NB4 (cell line): Measurements from ENCODE around the gene VSX2.

Experiments used
- DNase-seq: peaks from one replicate; pipeline ENCODE4 v3.0.0; 2010; ENCODE audit warnings: low read depth
- H3K4me3 ChIP-seq: one replicate; pipeline ENCODE4 v1.5.1; 2011; ENCODE audit warnings: mild to moderate bottlenecking, low read depth, low read length, moderate library complexity
- CTCF ChIP-seq: IDR thresholded peaks from one replicate; pipeline ENCODE4 v1.5.1; 2012; ENCODE audit warnings: low read depth, low read length
- MAX ChIP-seq: IDR thresholded peaks from 2 replicates; pipeline ENCODE4 v1.6.1; 2011; ENCODE audit warnings: low read depth, low read length
- MYC ChIP-seq: IDR thresholded peaks from 2 replicates; pipeline ENCODE4 v1.6.1; 2011; ENCODE audit warnings: low read depth, low read length
- POLR2A ChIP-seq: IDR thresholded peaks from 2 replicates; pipeline ENCODE4 v1.6.1; 2011; ENCODE audit warnings: mild to moderate bottlenecking; ENCODE audit not compliant: insufficient read length; ENCODE audit errors: extremely low read depth

The VSX2 gene

GRCh38 chr14:74249433-74250375, 10.5 kb downstream of the VSX2 start:
- no peak for DNase-seq
- H3K4me3 ChIP-seq = no peak overlapping the region
- no peak for TF ChIP-seq CTCF

GRCh38 chr14:74255281-74255680, 16.0 kb downstream of the VSX2 start:
- DNase-seq = no peak
- TF ChIP-seq MAX (no peak), CTCF (no peak), POLR2A (no peak), MYC (no peak)
- H3K4me3 ChIP-seq = no peak overlapping the region

GRCh38 chr14:74257078-74257940, 18.1 kb downstream of the VSX2 start:
- TF ChIP-seq CTCF (peak; percentile 62), MYC (no peak)
- peak overlapping the region; percentile 42 for H3K4me3 ChIP-seq
- peak; percentile 57 for DNase-seq

- no peak for TF ChIP-seq MYC
- no peak for TF ChIP-seq CTCF
- TF ChIP-seq MAX = no peak
- TF ChIP-seq POLR2A = no peak
- H3K4me3 ChIP-seq = peak overlapping the region; percentile 42
- DNase-seq = no peak
These were observed 18.9 kb downstream of the VSX2 start for GRCh38 chr14:74257941-74258763.

GRCh38 chr14:74258764-74259035, 19.5 kb downstream of the VSX2 start:
- TF ChIP-seq POLR2A = no peak
- TF ChIP-seq CTCF = no peak
- TF ChIP-seq MYC = no peak
- no peak for TF ChIP-seq MAX
- no peak overlapping the region for H3K4me3 ChIP-seq
- DNase-seq = no peak
